ENCODE results near the gene DTX4.

Gene DTX4

GRCh38 chr11:59249535-59249934, 77.6 kb downstream of the DTX4 start:
- no peak for TF ChIP-seq MYC (IDR thresholded peaks at IDR 0.05; ENCODE audit: low read depth, low read length)
- TF ChIP-seq MAX (IDR thresholded peaks at IDR 0.05; ENCODE audit: low read depth, low read length), result no peak
- no peak for TF ChIP-seq CTCF (IDR thresholded peaks at IDR 0.05; ENCODE audit: low read depth, low read length)
- TF ChIP-seq POLR2A (IDR thresholded peaks at IDR 0.05; ENCODE audit: extremely low read depth, insufficient read length), result no peak
- no peak for DNase-seq (ENCODE audit: low read depth)
- H3K4me3 ChIP-seq (ENCODE audit: low read depth, low read length), result no peak overlapping the region

GRCh38 chr11:59253001-59253400, 81.1 kb downstream of the DTX4 start:
- no peak overlapping the region for H3K4me3 ChIP-seq (ENCODE audit: low read depth, low read length)
- TF ChIP-seq MYC (IDR thresholded peaks at IDR 0.05; ENCODE audit: low read depth, low read length) (no peak), POLR2A (IDR thresholded peaks at IDR 0.05; ENCODE audit: extremely low read depth, insufficient read length) (no peak), CTCF (IDR thresholded peaks at IDR 0.05; ENCODE audit: low read depth, low read length) (no peak), MAX (IDR thresholded peaks at IDR 0.05; ENCODE audit: low read depth, low read length) (no peak)
- no peak for DNase-seq (ENCODE audit: low read depth)

- no peak for DNase-seq (ENCODE audit: low read depth)
- TF ChIP-seq CTCF (IDR thresholded peaks at IDR 0.05; ENCODE audit: low read depth, low read length), result no peak
- no peak for TF ChIP-seq POLR2A (IDR thresholded peaks at IDR 0.05; ENCODE audit: extremely low read depth, insufficient read length)
- TF ChIP-seq MAX (IDR thresholded peaks at IDR 0.05; ENCODE audit: low read depth, low read length), result no peak
- no peak for TF ChIP-seq MYC (IDR thresholded peaks at IDR 0.05; ENCODE audit: low read depth, low read length)
- H3K4me3 ChIP-seq (ENCODE audit: low read depth, low read length), result no peak overlapping the region
These were observed 82.4 kb downstream of the DTX4 start for GRCh38 chr11:59254286-59254685.

- no peak for DNase-seq (ENCODE audit: low read depth)
- H3K4me3 ChIP-seq (ENCODE audit: low read depth, low read length), result no peak overlapping the region
- TF ChIP-seq CTCF (IDR thresholded peaks at IDR 0.05; ENCODE audit: low read depth, low read length), result no peak
- no peak for TF ChIP-seq MAX (IDR thresholded peaks at IDR 0.05; ENCODE audit: low read depth, low read length)
- TF ChIP-seq POLR2A (IDR thresholded peaks at IDR 0.05; ENCODE audit: extremely low read depth, insufficient read length), result no peak
- no peak for TF ChIP-seq MYC (IDR thresholded peaks at IDR 0.05; ENCODE audit: low read depth, low read length)
These were observed 83.3 kb downstream of the DTX4 start for GRCh38 chr11:59255281-59255680.

All from NB4 (cell line).